CD14-positive monocyte (primary cell): ENCODE data around the gene FAM53B. TPM values are rescaled to one million over a fixed set of nuclear protein-coding genes. Genes with fewer than 3 reads are reported as not detected.

Experiments used
- DNase-seq, 3 donors: peaks; one replicate each; pipeline ENCODE4 v3.0.0-alpha.2; 2011 to 2022
- H2AFZ ChIP-seq: 2 replicates; pipeline ENCODE4 v1.6.0; 2012; ENCODE audit warnings: mild to moderate bottlenecking, low read depth, low read length, inconsistent platforms; ENCODE audit not compliant: insufficient read depth, poor library complexity, severe bottlenecking
- H3K27ac ChIP-seq, 2 donors: 1 replicate in 1 of 2; 2 replicates in 1 of 2; pipeline ENCODE4 v1.5.1; 2012 to 2013; ENCODE audit warnings: low read length in 2 of 2, control low read depth in 1 of 2, inconsistent platforms in 1 of 2, low read depth in 1 of 2, mild to moderate bottlenecking in 1 of 2
- H3K27me3 ChIP-seq, 2 donors: one replicate each; pipeline versions ENCODE4 v1.6.0 to v1.6.1; 2011 to 2013; ENCODE audit warnings: low read length in 2 of 2; ENCODE audit not compliant: control insufficient read depth in 2 of 2, insufficient read depth in 2 of 2
- H3K36me3 ChIP-seq, 2 donors: replicated peaks in 1 of 2; 1 replicate in 1 of 2; 2 replicates in 1 of 2; pipeline versions ENCODE4 v1.5.1 to v1.6.1; 2012 to 2013; ENCODE audit warnings: low read length in 2 of 2, control low read depth in 1 of 2, inconsistent platforms in 1 of 2, mild to moderate bottlenecking in 1 of 2; ENCODE audit not compliant: insufficient read depth in 2 of 2, control insufficient read depth in 1 of 2
- H3K4me1 ChIP-seq, 2 donors: 1 replicate in 1 of 2; 2 replicates in 1 of 2; pipeline versions ENCODE4 v1.5.1 to v1.6.1; 2012 to 2013; ENCODE audit warnings: low read length in 2 of 2, control low read depth in 1 of 2, inconsistent platforms in 1 of 2, mild to moderate bottlenecking in 1 of 2, moderate library complexity in 1 of 2; ENCODE audit not compliant: insufficient read depth in 2 of 2, control insufficient read depth in 1 of 2
- H3K4me2 ChIP-seq: replicated peaks from 2 replicates; pipeline ENCODE3; 2012; ENCODE audit warnings: low read length, moderate library complexity, mild to moderate bottlenecking; ENCODE audit not compliant: poor library complexity, severe bottlenecking; ENCODE audit errors: extremely low read depth
- H3K4me3 ChIP-seq, 3 experiments: fragments of 200-600 bp in 1 of 3; sonication (generic) in 1 of 3; replicated peaks in 1 of 3; 1 replicate in 2 of 3; 2 replicates in 1 of 3; pipeline ENCODE4 v1.5.1; 2011 to 2013; ENCODE audit warnings: low read length in 3 of 3, mild to moderate bottlenecking in 3 of 3, control low read depth in 2 of 3, low read depth in 2 of 3, inconsistent platforms in 1 of 3, moderate library complexity in 1 of 3
- H3K79me2 ChIP-seq: 2 replicates; pipeline ENCODE4 v1.6.0; 2012; ENCODE audit warnings: mild to moderate bottlenecking, control low read depth, inconsistent platforms, low read length, moderate library complexity; ENCODE audit not compliant: insufficient read depth
- H3K9ac ChIP-seq: 2 replicates; pipeline ENCODE4 v1.6.0; 2017; ENCODE audit warnings: low read length, mild to moderate bottlenecking; ENCODE audit not compliant: insufficient read depth, poor library complexity, severe bottlenecking
- H3K9me3 ChIP-seq, 2 donors: replicated peaks in 1 of 2; 1 replicate in 1 of 2; 2 replicates in 1 of 2; pipeline versions ENCODE4 v1.5.1 to v1.6.1; 2012 to 2013; ENCODE audit warnings: low read length in 2 of 2, control low read depth in 1 of 2; ENCODE audit not compliant: control insufficient read depth in 1 of 2, insufficient read depth in 1 of 2
- H4K20me1 ChIP-seq: 2 replicates; pipeline ENCODE4 v1.6.0; 2012; ENCODE audit warnings: mild to moderate bottlenecking, low read length, control low read depth, moderate library complexity; ENCODE audit not compliant: insufficient read depth
- H3K27ac Mint-ChIP-seq, 7 donors: one replicate each; pipeline ENCODE4 v1.8.0; 2020; ENCODE audit warnings: mild to moderate bottlenecking in 7 of 7, mixed read lengths in 7 of 7, moderate library complexity in 6 of 7, inconsistent platforms in 2 of 7
- H3K27me3 Mint-ChIP-seq, 3 donors: one replicate each; pipeline ENCODE4 v1.8.0; 2021 to 2022; ENCODE audit warnings: low read depth in 3 of 3, mild to moderate bottlenecking in 3 of 3, mixed read lengths in 3 of 3, moderate library complexity in 3 of 3, inconsistent platforms in 1 of 3
- H3K36me3 Mint-ChIP-seq, 2 donors: one replicate each; pipeline ENCODE4 v1.8.0; 2020; ENCODE audit warnings: mixed read lengths in 2 of 2, inconsistent platforms in 1 of 2, mild to moderate bottlenecking in 1 of 2
- H3K4me1 Mint-ChIP-seq: one replicate; pipeline ENCODE4 v1.8.0; 2020; ENCODE audit warnings: mild to moderate bottlenecking, mixed read lengths
- H3K4me3 Mint-ChIP-seq, 2 donors: one replicate each; pipeline ENCODE4 v1.8.0; 2020; ENCODE audit warnings: mild to moderate bottlenecking in 2 of 2, mixed read lengths in 2 of 2, moderate library complexity in 1 of 2
- H3K9me3 Mint-ChIP-seq, 7 donors: one replicate each; pipeline ENCODE4 v1.8.0; 2020 to 2022; ENCODE audit warnings: mixed read lengths in 7 of 7, mild to moderate bottlenecking in 6 of 7, moderate library complexity in 6 of 7, inconsistent platforms in 2 of 7
- WGBS: methylation state at CpG from one replicate; pipeline ENCODE4 v1.1.5; 2013; ENCODE audit warnings: missing lambda C conversion rate; ENCODE audit not compliant: insufficient coverage; 5-methylcytosine and 5-hydroxymethylcytosine counted together
- intact Hi-C, 2 donors: fragments of 100-400 bp; cut with micrococcal nuclease; formaldehyde crosslinking; loops; one replicate each; pipeline versions ENCODE4 v1.15.0 to v1.15.1; 2023
- polyA plus RNA-seq, 3 donors: library from polyadenylated mRNA; depleted of rRNA in 1 of 3; unstranded in 2 of 3; stranded (reverse) in 1 of 3; fragments of 300-500 nt in 2 of 3; fragments of >200 nt in 1 of 3; fragmentation: Illumina TruSeq in 2 of 3; gene quantifications; 1 replicate in 2 of 3; 2 replicates in 1 of 3; pipeline ENCODE4 v1.2.3, GENCODE V29; 2012 to 2021
- TF ChIP-seq, protein P1 (sequence below): fragments of 200-600 bp; IDR thresholded peaks from one replicate; pipeline ENCODE4 v1.8.0; 2022; ENCODE audit warnings: antibody characterized with exemption, mild to moderate bottlenecking

The FAM53B gene
- polyA plus RNA-seq, 3 donors = 5.8 to 23.3 (median 12.6) TPM

DNA sequence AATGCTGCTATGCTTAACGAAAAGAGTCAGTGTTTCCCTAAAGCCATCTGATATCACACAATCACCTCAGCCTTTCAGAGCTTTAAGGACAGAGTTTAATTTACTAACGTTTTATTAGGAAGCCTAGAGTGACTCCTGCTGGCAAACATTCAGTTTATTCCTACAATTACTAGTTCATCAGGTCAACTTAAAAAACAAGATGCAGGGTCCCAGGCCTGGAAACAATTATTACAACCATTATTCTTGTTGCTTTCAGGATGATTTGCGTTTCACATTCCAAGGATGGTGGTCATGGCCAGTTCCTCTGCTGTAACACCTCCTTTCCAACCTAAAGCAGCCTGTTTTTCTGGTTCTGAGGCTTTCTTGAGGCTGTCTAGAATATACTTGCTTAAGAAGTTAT is 1.5 kb upstream of the FAM53B start:
- H3K79me2 ChIP-seq = peaks cover 26% of the 10 kb centered on the region
- peaks cover 0 to 2% (median 0%) of the 10 kb centered on the region in 3 donors for H3K27me3 Mint-ChIP-seq
- H3K4me3 ChIP-seq = no peak overlapping the region
- TF ChIP-seq, protein P1, sequence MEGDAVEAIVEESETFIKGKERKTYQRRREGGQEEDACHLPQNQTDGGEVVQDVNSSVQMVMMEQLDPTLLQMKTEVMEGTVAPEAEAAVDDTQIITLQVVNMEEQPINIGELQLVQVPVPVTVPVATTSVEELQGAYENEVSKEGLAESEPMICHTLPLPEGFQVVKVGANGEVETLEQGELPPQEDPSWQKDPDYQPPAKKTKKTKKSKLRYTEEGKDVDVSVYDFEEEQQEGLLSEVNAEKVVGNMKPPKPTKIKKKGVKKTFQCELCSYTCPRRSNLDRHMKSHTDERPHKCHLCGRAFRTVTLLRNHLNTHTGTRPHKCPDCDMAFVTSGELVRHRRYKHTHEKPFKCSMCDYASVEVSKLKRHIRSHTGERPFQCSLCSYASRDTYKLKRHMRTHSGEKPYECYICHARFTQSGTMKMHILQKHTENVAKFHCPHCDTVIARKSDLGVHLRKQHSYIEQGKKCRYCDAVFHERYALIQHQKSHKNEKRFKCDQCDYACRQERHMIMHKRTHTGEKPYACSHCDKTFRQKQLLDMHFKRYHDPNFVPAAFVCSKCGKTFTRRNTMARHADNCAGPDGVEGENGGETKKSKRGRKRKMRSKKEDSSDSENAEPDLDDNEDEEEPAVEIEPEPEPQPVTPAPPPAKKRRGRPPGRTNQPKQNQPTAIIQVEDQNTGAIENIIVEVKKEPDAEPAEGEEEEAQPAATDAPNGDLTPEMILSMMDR = peak; percentile 74
- H3K9ac ChIP-seq = no peak overlapping the region
- no peaks in the 10 kb centered on the region for H3K9me3 ChIP-seq
- peaks cover 31% of the 10 kb centered on the region for H3K4me1 Mint-ChIP-seq
- no peak overlapping the region for H3K27ac ChIP-seq
- peaks cover 0 to 19% of the 10 kb centered on the region in 2 donors for H3K36me3 ChIP-seq
- 0% methylated on average over 1 of the region's 3 CpGs for WGBS
- intact Hi-C loops = loop anchor here (1.0 to 2.0 kb wide), 2 partner anchors 204 to 215 kb away; no protein-coding TSS in a partner anchor
- H2AFZ ChIP-seq = no peak overlapping the region
- no peak overlapping the region for H3K4me3 Mint-ChIP-seq
- H3K36me3 Mint-ChIP-seq = peaks cover 17% of the 10 kb centered on the region in 2 donors
- peak in 2 of 3 donors; percentile 63 to 78 for DNase-seq
- peaks cover 26% of the 10 kb centered on the region for H4K20me1 ChIP-seq
- peak overlapping the region in 1 of 7 donors; percentile 77 for H3K27ac Mint-ChIP-seq
- no peaks in the 10 kb centered on the region for H3K9me3 Mint-ChIP-seq
- H3K4me2 ChIP-seq = no peak overlapping the region
- peaks cover 25 to 32% of the 10 kb centered on the region in 2 donors for H3K4me1 ChIP-seq
- H3K27me3 ChIP-seq = no peaks in the 10 kb centered on the region

DNA sequence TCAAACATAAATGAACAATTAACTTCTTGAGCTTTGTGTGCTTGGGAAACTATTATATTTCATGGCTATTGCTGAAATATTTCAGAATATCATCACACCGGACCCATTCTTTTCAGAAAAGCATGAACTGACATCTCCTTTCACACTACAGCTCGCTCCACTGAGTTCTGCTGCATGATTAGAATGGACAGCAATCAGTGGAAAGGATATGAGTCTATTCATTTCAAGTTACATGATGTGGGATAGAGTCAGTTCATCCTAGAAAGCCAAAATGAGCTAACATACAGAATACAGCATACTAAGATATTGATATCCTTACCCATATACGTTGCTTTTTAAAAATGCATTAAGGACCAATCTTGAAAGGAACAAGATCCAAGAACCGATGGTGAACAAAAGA is 1.1 kb upstream of the FAM53B start:
- peaks cover 30% of the 10 kb centered on the region for H3K79me2 ChIP-seq
- Mint-ChIP-seq H3K9me3 (no peaks in the 10 kb centered on the region), H3K27me3 (peaks cover 0 to 2% (median under 1%) of the 10 kb centered on the region in 3 donors), H3K27ac (peak overlapping the region in 4 of 7 donors; percentile 73 to 83 (median 78)), H3K36me3 (peaks cover 14 to 15% of the 10 kb centered on the region in 2 donors), H3K4me3 (no peak overlapping the region), H3K4me1 (peaks cover 36% of the 10 kb centered on the region)
- H2AFZ ChIP-seq = no peak overlapping the region
- no peaks in the 10 kb centered on the region for H3K27me3 ChIP-seq
- WGBS = no CpG with 5 or more reads among the region's 4 CpGs
- intact Hi-C loops = loop anchor here (1.0 to 2.0 kb wide), 2 partner anchors 204 to 214 kb away; no protein-coding TSS in a partner anchor
- TF ChIP-seq, protein P1 = no peak
- H3K9ac ChIP-seq = no peak overlapping the region
- H3K4me3 ChIP-seq = peak overlapping the region in 1 of 3 experiments; percentile 63
- peak overlapping the region in 1 of 2 donors; percentile 76 for H3K27ac ChIP-seq
- no peak for DNase-seq
- H3K4me2 ChIP-seq = peak overlapping the region; percentile 71
- H3K36me3 ChIP-seq = peaks cover 0 to 15% of the 10 kb centered on the region in 2 donors
- H3K4me1 ChIP-seq = peaks cover 29 to 36% of the 10 kb centered on the region in 2 donors
- no peaks in the 10 kb centered on the region for H3K9me3 ChIP-seq
- peaks cover 30% of the 10 kb centered on the region for H4K20me1 ChIP-seq
